ENCODE results near the gene DUOXA2. TPM values are rescaled to one million over a fixed set of nuclear protein-coding genes. Genes with fewer than 3 reads are reported as not detected.
A peak's percentile ranks its signal among the peaks of the same experiment; 100 is the strongest.

Gene DUOXA2
- total and polyA plus RNA-seq, 2 of the 4 experiments (the other 2 are of a cell fraction) = not detected

- POLR2A ChIA-PET (ENCODE audit: unreplicated experiment) = no interaction called here
- dilution Hi-C loops (cut with HindIII; ENCODE audit: low sequenced_read_pairs, unreplicated experiment) = no loop called here
- 40% methylated on average over 1 of the region's 10 CpGs; no CpG with 5 or more reads in 1 of the 2 experiments for WGBS, 2 experiments (ENCODE audit: extremely low coverage in 2 of 2, insufficient read length in 1 of 2)
- no peak for TF ChIP-seq RCOR1 (IDR thresholded peaks at IDR 0.05; ENCODE audit: insufficient replicate concordance, low read length)
- TF ChIP-seq USF2 (IDR thresholded peaks at IDR 0.05; ENCODE audit: low read depth, low read length) = no peak
- TF ChIP-seq CEBPB (IDR thresholded peaks at IDR 0.05; ENCODE audit: low read depth, low read length) = no peak
- TF ChIP-seq MXI1 (IDR thresholded peaks at IDR 0.05; ENCODE audit: borderline replicate concordance, low read depth, low read length) = no peak
- TF ChIP-seq RFX5 (IDR thresholded peaks at IDR 0.05; ENCODE audit: low read depth, low read length) = no peak
- TF ChIP-seq FOS (IDR thresholded peaks at IDR 0.05; ENCODE audit: low read depth, low read length) = no peak
- no peak for TF ChIP-seq CTCF (conservative IDR thresholded peaks at IDR 0.05; ENCODE audit: low read depth, low read length)
- TF ChIP-seq MAZ (IDR thresholded peaks at IDR 0.05; ENCODE audit: borderline replicate concordance, low read depth, low read length) = no peak
- no peak for TF ChIP-seq ELK1 (IDR thresholded peaks at IDR 0.05; ENCODE audit: borderline replicate concordance, low read depth, low read length)
- no peak for TF ChIP-seq SMC3 (IDR thresholded peaks at IDR 0.05; ENCODE audit: low read depth, low read length)
- no peak for TF ChIP-seq MAFK (IDR thresholded peaks at IDR 0.05; ENCODE audit: low read depth, low read length)
- TF ChIP-seq RAD21 (IDR thresholded peaks at IDR 0.05; ENCODE audit: low read length) = no peak
- no peak for TF ChIP-seq NFE2L2 (IDR thresholded peaks at IDR 0.05; ENCODE audit: low read depth, low read length)
- TF ChIP-seq BHLHE40 (IDR thresholded peaks at IDR 0.05; ENCODE audit: low read depth, low read length) = no peak
Measured at GRCh38 chr15:45088801-45089711, 25.1 kb upstream of the DUOXA2 start.

More at GRCh38 chr15:45088801-45089711, 25.1 kb upstream of the DUOXA2 start:
- intact Hi-C loops (cut with micrococcal nuclease) = no loop called here
- no peak overlapping the region for H2BK15ac ChIP-seq (ENCODE audit: low read depth, low read length)
- H3K27ac ChIP-seq (ENCODE audit: insufficient read depth, low read length) = no peak overlapping the region
- H3K56ac ChIP-seq (ENCODE audit: extremely low read depth, insufficient read depth, low read length) = no peak overlapping the region
- CTCF ChIA-PET = interaction anchor here (3.0 kb wide), 1 partner anchor 29 kb away, joined by 14 read pairs; no protein-coding TSS in a partner anchor
- BruUV-seq (replicated peaks) = no TSS peak
- no peak overlapping the region for H4K91ac ChIP-seq (ENCODE audit: insufficient read depth, low read depth, low read length)
- H2BK120ac ChIP-seq (ENCODE audit: low read depth, low read length) = no peak overlapping the region
- no peak overlapping the region for H2BK20ac ChIP-seq (ENCODE audit: low read depth, low read length)
- H4K8ac ChIP-seq (ENCODE audit: low read depth in 2 of 2, low read length in 2 of 2) = no peak overlapping the region
- no peak overlapping the region for H3K14ac ChIP-seq (replicated peaks; ENCODE audit: low read depth, low read length)
- H3K27me3 ChIP-seq (ENCODE audit: control insufficient read depth, insufficient read depth, low read length) = peaks cover 33% of the 10 kb centered on the region
- no peak overlapping the region for H2AK5ac ChIP-seq (ENCODE audit: low read depth, low read length)
- no peaks in the 10 kb centered on the region for H3K9me3 ChIP-seq (ENCODE audit: control insufficient read depth, insufficient read depth, low read length)
- peaks cover 10% of the 10 kb centered on the region; the same call in 1 of the 2 replicates for H3K4me1 ChIP-seq (ENCODE audit: control insufficient read depth, insufficient read depth, low read length)
- peak overlapping the region; percentile 46 for H2AK9ac ChIP-seq (replicated peaks; ENCODE audit: low read depth, low read length, poor library complexity)
- no peak overlapping the region for H3K4ac ChIP-seq (ENCODE audit: low read depth, low read length)
- no peaks in the 10 kb centered on the region for H3K36me3 ChIP-seq (ENCODE audit: control insufficient read depth, insufficient read depth, low read length)
- no peak overlapping the region for H3K4me3 ChIP-seq (ENCODE audit: insufficient read depth, low read depth, low read length)
- in situ Hi-C loops (cut with MboI; ENCODE audit: low sequenced_read_pairs) = no loop called here
- DNase-seq (no peak), ATAC-seq (ENCODE audit: low read depth) (no peak)
- no peaks in the 10 kb centered on the region for H3K79me1 ChIP-seq (ENCODE audit: low read depth in 1 of 2, low read length in 2 of 2)
- H3K9ac ChIP-seq (ENCODE audit: low read depth, low read length) = no peak overlapping the region
- H3K4me2 ChIP-seq (ENCODE audit: low read depth, low read length) = no peak overlapping the region
- no peak overlapping the region for H2BK5ac ChIP-seq (ENCODE audit: low read depth, low read length, poor library complexity, severe bottlenecking)
- H3K23ac ChIP-seq (ENCODE audit: low read depth, low read length) = peak overlapping the region; percentile 7; the same call in 1 of the 2 replicates
- H4K5ac ChIP-seq (ENCODE audit: low read depth, low read length) = no peak overlapping the region
- no peak overlapping the region for H3K18ac ChIP-seq (ENCODE audit: low read depth, low read length)
- H2AFZ ChIP-seq (replicated peaks; ENCODE audit: low read length, poor library complexity) = no peak overlapping the region
- peaks cover 9% of the 10 kb centered on the region for H3K9me1 ChIP-seq (ENCODE audit: insufficient read depth, low read length)
- no peaks in the 10 kb centered on the region for H4K20me1 ChIP-seq (ENCODE audit: insufficient read depth, low read length)
